ENCODE data around the gene GCLC. TPM values are rescaled to one million over a fixed set of nuclear protein-coding genes. Genes with fewer than 3 reads are reported as not detected.

GCLC gene
- total RNA-seq, 1 donor from 2014 or later, result 16.8 TPM

DNA sequence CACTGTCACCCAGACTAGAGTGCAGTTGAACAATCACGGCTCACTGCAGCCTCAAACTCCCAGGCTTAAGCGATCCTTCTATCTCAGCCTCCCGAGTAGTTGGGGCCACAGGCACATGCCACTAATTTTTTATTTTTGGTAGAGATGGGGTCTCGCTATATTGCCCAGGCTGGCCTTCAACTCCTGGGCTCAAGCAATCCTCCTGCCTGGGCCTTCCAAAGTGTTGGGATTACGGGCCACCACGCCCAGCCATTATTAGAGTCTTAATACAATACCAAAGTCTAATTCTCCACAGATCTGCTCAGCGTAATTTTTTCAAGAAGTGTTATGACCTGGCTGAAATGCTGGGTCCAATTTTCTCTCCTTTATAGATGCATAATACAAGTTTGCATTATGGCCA is 3.0 kb downstream of the GCLC start:
- Histone ChIP-seq H3K36me3 (ENCODE audit: control insufficient read depth, insufficient read depth, low read length) (no peaks in the 10 kb centered on the region), H3K27me3 (ENCODE audit: control insufficient read depth, insufficient read depth, low read length) (no peaks in the 10 kb centered on the region), H3K4me3 (ENCODE audit: low read depth, low read length) (no peak overlapping the region)
- DNase-seq (ENCODE audit: low read depth), result no peak
- TF ChIP-seq, protein P1, sequence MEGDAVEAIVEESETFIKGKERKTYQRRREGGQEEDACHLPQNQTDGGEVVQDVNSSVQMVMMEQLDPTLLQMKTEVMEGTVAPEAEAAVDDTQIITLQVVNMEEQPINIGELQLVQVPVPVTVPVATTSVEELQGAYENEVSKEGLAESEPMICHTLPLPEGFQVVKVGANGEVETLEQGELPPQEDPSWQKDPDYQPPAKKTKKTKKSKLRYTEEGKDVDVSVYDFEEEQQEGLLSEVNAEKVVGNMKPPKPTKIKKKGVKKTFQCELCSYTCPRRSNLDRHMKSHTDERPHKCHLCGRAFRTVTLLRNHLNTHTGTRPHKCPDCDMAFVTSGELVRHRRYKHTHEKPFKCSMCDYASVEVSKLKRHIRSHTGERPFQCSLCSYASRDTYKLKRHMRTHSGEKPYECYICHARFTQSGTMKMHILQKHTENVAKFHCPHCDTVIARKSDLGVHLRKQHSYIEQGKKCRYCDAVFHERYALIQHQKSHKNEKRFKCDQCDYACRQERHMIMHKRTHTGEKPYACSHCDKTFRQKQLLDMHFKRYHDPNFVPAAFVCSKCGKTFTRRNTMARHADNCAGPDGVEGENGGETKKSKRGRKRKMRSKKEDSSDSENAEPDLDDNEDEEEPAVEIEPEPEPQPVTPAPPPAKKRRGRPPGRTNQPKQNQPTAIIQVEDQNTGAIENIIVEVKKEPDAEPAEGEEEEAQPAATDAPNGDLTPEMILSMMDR (IDR thresholded peaks at IDR 0.05; ENCODE audit: insufficient read depth, low read length, poor library complexity, severe bottlenecking), result no peak

DNA sequence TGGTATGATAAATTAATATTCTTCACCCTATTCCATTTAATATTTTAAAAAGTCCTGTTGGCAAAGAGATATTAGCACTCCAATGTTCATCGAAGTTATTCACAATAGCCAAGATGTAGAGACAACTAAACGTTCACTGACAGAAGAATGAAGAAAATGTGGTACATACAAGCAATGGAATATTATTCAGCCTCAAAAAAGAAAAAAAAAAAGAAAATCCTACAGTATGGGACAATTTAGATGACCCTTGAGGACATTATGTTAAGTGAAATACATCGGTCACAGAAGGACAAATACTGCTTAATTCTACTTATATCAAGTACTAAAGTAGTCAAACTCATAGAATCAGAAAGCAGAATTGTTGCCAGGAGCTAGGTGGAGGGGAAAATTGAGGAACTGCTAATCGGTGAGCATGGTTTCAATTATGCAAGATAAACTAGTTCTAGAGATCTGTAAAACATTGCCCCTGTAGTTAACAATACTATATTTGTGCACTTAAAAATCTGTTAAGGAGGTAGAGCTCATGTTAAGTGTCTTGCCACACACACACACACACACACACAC is 4.7 kb downstream of the GCLC start:
- no peak for DNase-seq (ENCODE audit: low read depth)
- Histone ChIP-seq H3K36me3 (ENCODE audit: control insufficient read depth, insufficient read depth, low read length) (no peaks in the 10 kb centered on the region), H3K27me3 (ENCODE audit: control insufficient read depth, insufficient read depth, low read length) (no peaks in the 10 kb centered on the region), H3K4me3 (ENCODE audit: low read depth, low read length) (no peak overlapping the region)
- TF ChIP-seq, protein P1 (IDR thresholded peaks at IDR 0.05; ENCODE audit: insufficient read depth, low read length, poor library complexity, severe bottlenecking), result no peak

DNA sequence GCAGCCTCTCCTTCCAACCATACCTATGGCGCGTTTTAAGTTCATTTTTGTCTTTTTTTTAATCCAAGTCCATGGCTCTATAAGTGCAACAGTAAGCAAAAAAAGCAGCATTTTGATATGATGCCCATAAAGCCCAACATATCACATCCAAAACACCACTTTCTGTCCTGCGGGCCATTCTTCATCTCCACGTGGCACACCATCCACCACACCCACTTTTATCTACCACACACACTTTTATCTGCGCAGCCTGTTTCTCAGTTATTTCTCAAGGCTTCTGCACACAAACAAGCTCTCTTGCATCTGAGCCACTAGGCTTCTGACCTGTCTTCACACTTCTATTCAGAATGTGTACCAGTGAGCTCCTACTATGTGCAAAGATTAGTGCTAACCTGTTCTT is 5.3 kb downstream of the GCLC start:
- TF ChIP-seq, protein P1 (IDR thresholded peaks at IDR 0.05; ENCODE audit: insufficient read depth, low read length, poor library complexity, severe bottlenecking), result no peak
- Histone ChIP-seq H3K36me3 (ENCODE audit: control insufficient read depth, insufficient read depth, low read length) (no peaks in the 10 kb centered on the region), H3K27me3 (ENCODE audit: control insufficient read depth, insufficient read depth, low read length) (no peaks in the 10 kb centered on the region), H3K4me3 (ENCODE audit: low read depth, low read length) (no peak overlapping the region)
- DNase-seq (ENCODE audit: low read depth), result no peak

DNA sequence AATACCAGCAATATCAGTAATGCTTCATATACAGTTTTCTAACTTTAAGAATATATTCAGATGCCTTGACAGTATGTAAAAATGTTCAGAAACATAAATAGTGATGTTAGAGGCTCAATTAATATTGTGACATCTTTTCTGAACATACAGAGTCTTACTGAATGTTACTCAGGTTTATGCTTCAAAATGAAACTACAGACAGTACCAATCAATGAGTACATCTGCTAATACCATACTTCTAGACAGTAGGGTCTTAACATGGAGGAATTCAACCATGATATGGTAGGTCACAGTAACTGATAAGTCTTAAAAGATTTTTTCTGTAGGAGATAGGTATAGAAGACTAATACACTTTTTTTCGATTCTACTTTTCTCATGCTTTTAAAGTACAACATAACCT is 8.3 kb downstream of the GCLC start:
- TF ChIP-seq, protein P1 (IDR thresholded peaks at IDR 0.05; ENCODE audit: insufficient read depth, low read length, poor library complexity, severe bottlenecking), result no peak
- DNase-seq (ENCODE audit: low read depth), result no peak
- Histone ChIP-seq H3K4me3 (ENCODE audit: low read depth, low read length) (no peak overlapping the region), H3K36me3 (ENCODE audit: control insufficient read depth, insufficient read depth, low read length) (no peaks in the 10 kb centered on the region), H3K27me3 (ENCODE audit: control insufficient read depth, insufficient read depth, low read length) (no peaks in the 10 kb centered on the region)

DNA sequence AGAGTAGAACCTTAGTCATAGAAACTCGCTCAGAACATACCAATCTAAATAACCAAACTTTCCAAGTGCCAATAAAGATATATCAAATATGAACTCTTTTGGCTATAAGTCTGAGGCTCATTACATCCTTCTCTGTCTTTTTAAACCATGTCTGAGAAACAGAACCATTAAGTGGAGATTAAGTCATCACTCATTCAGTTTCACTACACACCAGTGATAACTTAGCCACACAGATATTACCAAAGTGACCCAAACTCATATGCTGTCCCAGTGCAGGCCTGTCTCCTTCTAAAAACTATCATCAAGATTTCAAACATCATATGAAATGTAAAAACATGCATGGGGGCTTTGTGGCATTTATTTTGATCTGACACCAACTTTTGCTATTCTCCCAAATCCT is 12.0 kb downstream of the GCLC start:
- Histone ChIP-seq H3K27me3 (ENCODE audit: control insufficient read depth, insufficient read depth, low read length) (no peaks in the 10 kb centered on the region), H3K4me3 (ENCODE audit: low read depth, low read length) (no peak overlapping the region), H3K36me3 (ENCODE audit: control insufficient read depth, insufficient read depth, low read length) (no peaks in the 10 kb centered on the region)
- TF ChIP-seq, protein P1 (IDR thresholded peaks at IDR 0.05; ENCODE audit: insufficient read depth, low read length, poor library complexity, severe bottlenecking), result no peak
- no peak for DNase-seq (ENCODE audit: low read depth)
